NCI-H187 treated with DMSO at 0.1 percent for 48 hours (cell line): ENCODE data around the gene SLC4A3.

ENCODE experiments used
- DNase-seq: peaks from one replicate; lab custom pipeline; 2025; lab: John Stamatoyannopoulos, UW

SLC4A3 gene

GRCh38 chr2:219627103-219628100 lies at the start of gene SLC4A3:
TSS of gene SLC4A3 (plus strand) at chr2:219627630. CDS start at chr2:219627993, 363 bp downstream.
- DNase-seq, result no peak

- DNase-seq, result no peak
Observed at GRCh38 chr2:219578811-219579613, 48.4 kb upstream of the SLC4A3 start.

GRCh38 chr2:219581346-219581745 lies 46.1 kb upstream of the SLC4A3 start:
- DNase-seq, result no peak

- DNase-seq, result no peak
Observed at GRCh38 chr2:219591091-219591490, 36.3 kb upstream of the SLC4A3 start.

GRCh38 chr2:219592736-219593135 lies 34.7 kb upstream of the SLC4A3 start:
- DNase-seq, result no peak

- DNase-seq, result no peak
Observed at GRCh38 chr2:219593154-219593553, 34.3 kb upstream of the SLC4A3 start.

GRCh38 chr2:219595256-219595655 lies 32.2 kb upstream of the SLC4A3 start:
- DNase-seq, result no peak

GRCh38 chr2:219596954-219597551 lies 30.4 kb upstream of the SLC4A3 start:
- DNase-seq, result no peak

- peak; percentile 30 for DNase-seq
Observed at GRCh38 chr2:219597552-219598307, 29.7 kb upstream of the SLC4A3 start, which contains the start of gene STK11IP. TSS of gene STK11IP (plus strand) at chr2:219597857. CDS start at chr2:219598120, 263 bp downstream.

GRCh38 chr2:219598308-219599078 lies 28.9 kb upstream of the SLC4A3 start:
- DNase-seq, result no peak

GRCh38 chr2:219603771-219604170 lies 23.7 kb upstream of the SLC4A3 start:
- no peak for DNase-seq

GRCh38 chr2:219605607-219605954 lies 21.8 kb upstream of the SLC4A3 start:
- no peak for DNase-seq

GRCh38 chr2:219607931-219608330 lies 19.5 kb upstream of the SLC4A3 start:
- DNase-seq, result no peak

GRCh38 chr2:219608399-219608964 lies 18.9 kb upstream of the SLC4A3 start:
- no peak for DNase-seq

GRCh38 chr2:219609149-219609750 lies 18.2 kb upstream of the SLC4A3 start:
- DNase-seq, result no peak

- no peak for DNase-seq
Observed at GRCh38 chr2:219611306-219611705, 16.1 kb upstream of the SLC4A3 start.

- DNase-seq, result no peak
Observed at GRCh38 chr2:219611866-219612576, 15.4 kb upstream of the SLC4A3 start.

- no peak for DNase-seq
Observed at GRCh38 chr2:219612577-219613286, 14.7 kb upstream of the SLC4A3 start.
